K562 (cell line): ENCODE measurements around the gene APC2.

Source experiments
- CHCHD3 ChIP-seq: fragments of 250-450 bp; sonication (Bioruptor Pico); IDR thresholded peaks from 2 replicates; pipeline ENCODE4 v2.1.2; 2022; ENCODE audit warnings: mild to moderate bottlenecking
- CHD1 ChIP-seq: fragments of 200-600 bp; sonication (generic); IDR thresholded peaks from one replicate; pipeline ENCODE4 v1.6.1; 2012; ENCODE audit warnings: mild to moderate bottlenecking, moderate library complexity, low read length, inconsistent platforms
- PREB ChIP-seq: sonication (generic); formaldehyde crosslinking; IDR thresholded peaks from 2 replicates; pipeline ENCODE4 v1.8.1; 2023; ENCODE audit warnings: mild to moderate bottlenecking, missing genetic modification reagents

- TF ChIP-seq CHD1 (no peak), CHCHD3 (no peak), PREB (no peak)
Observed at GRCh38 chr19:1472231-1473084, 22.5 kb downstream of the APC2 start.
